ENCODE measurements around the gene MNT. TPM values are rescaled to one million over a fixed set of nuclear protein-coding genes. Genes with fewer than 3 reads are reported as not detected.
"Not testable (repeated sequence)": the region's sequence is repeated elsewhere in the genome, so short reads cannot be mapped to it uniquely, and the experiment has no call there.

Gene MNT
- polyA plus RNA-seq (2013, experiment 1 of 2; ENCODE audit: insufficient read length): 17.0 TPM
- polyA plus RNA-seq (2013, experiment 2 of 2; ENCODE audit: insufficient read length): 12.3 TPM

GRCh38 chr17:2400877-2401425, at the start of gene MNT:
Gene MNT (minus strand): TSS chr17:2401060. CDS start chr17:2400712, 348 bp downstream.
- DNase-seq: peak; percentile 93

GRCh38 chr17:2450016-2450650, 49.3 kb upstream of the MNT start:
- DNase-seq: no peak

GRCh38 chr17:2449486-2449885, 48.6 kb upstream of the MNT start:
- DNase-seq: no peak

GRCh38 chr17:2447479-2447878, 46.6 kb upstream of the MNT start:
- DNase-seq: not testable (repeated sequence)

GRCh38 chr17:2445638-2446037, 44.8 kb upstream of the MNT start:
- DNase-seq: no peak

- no peak for DNase-seq
Observed at GRCh38 chr17:2444382-2444781, 43.5 kb upstream of the MNT start.

GRCh38 chr17:2442166-2442565, 41.3 kb upstream of the MNT start:
- no peak for DNase-seq

GRCh38 chr17:2440930-2441329, 40.1 kb upstream of the MNT start:
- DNase-seq: no peak

- DNase-seq: not testable (repeated sequence)
Observed at GRCh38 chr17:2439997-2440396, 39.1 kb upstream of the MNT start.

GRCh38 chr17:2438823-2439222, 38.0 kb upstream of the MNT start:
- peak; percentile 16 for DNase-seq

- DNase-seq: no peak
Observed at GRCh38 chr17:2436316-2436905, 35.6 kb upstream of the MNT start.

- no peak for DNase-seq
Observed at GRCh38 chr17:2435862-2436261, 35.0 kb upstream of the MNT start.

- peak; percentile 16 for DNase-seq
Observed at GRCh38 chr17:2435181-2435741, 34.4 kb upstream of the MNT start.

GRCh38 chr17:2433696-2434095, 32.8 kb upstream of the MNT start:
- DNase-seq: peak; percentile 19

- no peak for DNase-seq
Observed at GRCh38 chr17:2427910-2428309, 27.1 kb upstream of the MNT start.

- no peak for DNase-seq
Observed at GRCh38 chr17:2427215-2427614, 26.4 kb upstream of the MNT start.

- DNase-seq: no peak
Observed at GRCh38 chr17:2423271-2423670, 22.4 kb upstream of the MNT start.

GRCh38 chr17:2421315-2422147, 20.7 kb upstream of the MNT start:
- DNase-seq: no peak

GRCh38 chr17:2420176-2420575, 19.3 kb upstream of the MNT start:
- DNase-seq: no peak

- DNase-seq: no peak
Observed at GRCh38 chr17:2419486-2419885, 18.6 kb upstream of the MNT start.

GRCh38 chr17:2418572-2418971, 17.7 kb upstream of the MNT start:
- DNase-seq: no peak

GRCh38 chr17:2416010-2416734, 15.3 kb upstream of the MNT start:
- peak; percentile 79 for DNase-seq
